Measurements from ENCODE around the gene ENKUR. TPM values are rescaled to one million over a fixed set of nuclear protein-coding genes. Genes with fewer than 3 reads are reported as not detected.
"Not testable (repeated sequence)": the region's sequence is repeated elsewhere in the genome, so short reads cannot be mapped to it uniquely, and the experiment has no call there.

ENKUR gene
- total and polyA plus RNA-seq, 2 experiments from 2014 or later = 1.6 to 3.1 TPM

DNA sequence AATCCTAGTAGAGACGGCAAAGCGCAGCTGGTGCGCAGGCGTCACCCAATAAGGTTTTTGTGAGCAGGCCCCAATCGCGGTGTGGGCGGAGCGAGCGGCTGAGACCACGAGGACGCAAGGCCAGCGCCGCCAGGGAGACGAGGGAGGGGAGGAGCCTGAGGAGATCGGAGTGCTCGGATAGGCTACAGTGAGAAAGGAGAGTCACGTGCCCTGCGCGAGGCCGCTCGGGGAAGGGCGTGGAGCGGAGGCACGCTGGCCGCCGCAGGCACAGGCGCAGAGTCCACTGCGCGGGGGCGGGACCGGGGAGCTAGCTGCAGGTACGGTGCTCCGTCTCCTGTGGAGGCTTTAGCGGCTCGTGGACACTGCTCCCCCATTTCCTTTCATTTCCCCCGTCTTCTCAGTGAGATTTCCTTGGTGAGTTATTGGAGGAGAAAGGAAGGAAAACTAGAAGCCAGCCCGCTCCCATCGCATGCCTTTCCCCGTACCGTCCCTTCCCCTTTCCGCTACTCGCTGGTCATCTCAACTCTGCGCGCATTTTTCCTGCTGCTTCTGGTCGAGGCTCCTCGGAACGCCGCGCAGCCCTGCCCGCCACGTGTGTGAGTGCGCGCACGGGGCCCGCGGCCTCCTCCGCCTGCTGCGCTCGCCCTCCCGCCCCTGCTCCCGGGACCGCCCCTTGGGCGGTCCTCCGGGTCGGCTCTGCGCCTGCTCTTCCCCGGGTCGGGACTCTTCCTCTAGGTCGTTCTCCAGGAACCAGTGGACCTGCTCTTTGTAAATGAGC is 607 bp upstream of the ENKUR start, which contains the start of gene THNSL1:
TSS of gene THNSL1 (plus strand) at position 237 of the 778 bp plus-strand sequence. CDS start 6,612 bp downstream, outside the sequence.
- TF ChIP-seq EZH2 (IDR thresholded peaks at IDR 0.05; ENCODE audit: borderline replicate concordance) = no peak
- no peak for TF ChIP-seq EZH2phosphoT487 (IDR thresholded peaks at IDR 0.05; ENCODE audit: low read depth, severe bottlenecking, unreplicated experiment)
- TF ChIP-seq, protein P1, sequence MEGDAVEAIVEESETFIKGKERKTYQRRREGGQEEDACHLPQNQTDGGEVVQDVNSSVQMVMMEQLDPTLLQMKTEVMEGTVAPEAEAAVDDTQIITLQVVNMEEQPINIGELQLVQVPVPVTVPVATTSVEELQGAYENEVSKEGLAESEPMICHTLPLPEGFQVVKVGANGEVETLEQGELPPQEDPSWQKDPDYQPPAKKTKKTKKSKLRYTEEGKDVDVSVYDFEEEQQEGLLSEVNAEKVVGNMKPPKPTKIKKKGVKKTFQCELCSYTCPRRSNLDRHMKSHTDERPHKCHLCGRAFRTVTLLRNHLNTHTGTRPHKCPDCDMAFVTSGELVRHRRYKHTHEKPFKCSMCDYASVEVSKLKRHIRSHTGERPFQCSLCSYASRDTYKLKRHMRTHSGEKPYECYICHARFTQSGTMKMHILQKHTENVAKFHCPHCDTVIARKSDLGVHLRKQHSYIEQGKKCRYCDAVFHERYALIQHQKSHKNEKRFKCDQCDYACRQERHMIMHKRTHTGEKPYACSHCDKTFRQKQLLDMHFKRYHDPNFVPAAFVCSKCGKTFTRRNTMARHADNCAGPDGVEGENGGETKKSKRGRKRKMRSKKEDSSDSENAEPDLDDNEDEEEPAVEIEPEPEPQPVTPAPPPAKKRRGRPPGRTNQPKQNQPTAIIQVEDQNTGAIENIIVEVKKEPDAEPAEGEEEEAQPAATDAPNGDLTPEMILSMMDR (IDR thresholded peaks at IDR 0.05; ENCODE audit: poor library complexity) = no peak
- 1% methylated on average over 57 of the region's 69 CpGs for WGBS (ENCODE audit: low lambda C conversion rate, missing lambda C conversion rate)
- H3K4me2 ChIP-seq = peak within 1 kb of the TSS; percentile 80
- H3K27me3 ChIP-seq = no peaks in the 10 kb centered on the region
- H3K9me3 ChIP-seq (ENCODE audit: low read depth) = no peaks in the 10 kb centered on the region
- H3K79me2 ChIP-seq = peaks cover 15% of the 10 kb centered on the region
- H3K36me3 ChIP-seq (replicated peaks; ENCODE audit: insufficient read depth, low read depth) = no peaks in the 10 kb centered on the region
- H3K27ac ChIP-seq = peak within 1 kb of the TSS; percentile 96
- H3K4me3 ChIP-seq = peak within 1 kb of the TSS; percentile 39
- H4K20me1 ChIP-seq (ENCODE audit: insufficient read depth, poor library complexity, severe bottlenecking) = no peaks in the 10 kb centered on the region
- no peaks in the 10 kb centered on the region for H3K9me2 ChIP-seq (replicated peaks; ENCODE audit: insufficient read depth)
- H2AFZ ChIP-seq = peak within 1 kb of the TSS; percentile 87
- peak; percentile 100 for DNase-seq (ENCODE audit: low spot score)
- H3K4me1 ChIP-seq (ENCODE audit: insufficient read depth) = peaks cover 6% of the 10 kb centered on the region

DNA sequence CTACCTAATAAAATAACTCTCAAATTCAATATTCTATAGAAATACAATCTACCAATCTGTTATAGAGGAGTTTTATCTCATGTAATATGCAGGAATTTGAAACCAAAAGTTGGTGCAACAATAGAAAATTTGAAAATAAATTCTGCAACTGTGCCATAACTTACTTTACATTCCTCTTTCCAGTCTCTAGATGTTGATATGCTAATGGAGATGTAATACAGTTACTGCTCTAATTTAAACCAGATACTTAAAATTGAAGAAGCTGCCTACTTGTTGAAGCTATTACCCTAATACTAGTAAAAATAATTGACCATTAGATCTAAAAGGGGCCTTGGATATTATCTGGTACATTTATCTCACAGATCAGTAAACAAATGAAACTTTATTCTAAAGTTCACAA is 1.4 kb downstream of the ENKUR start:
- Histone ChIP-seq H3K36me3 (replicated peaks; ENCODE audit: insufficient read depth, low read depth) (no peaks in the 10 kb centered on the region), H2AFZ (no peak overlapping the region), H3K9me2 (replicated peaks; ENCODE audit: insufficient read depth) (no peaks in the 10 kb centered on the region), H3K4me2 (no peak overlapping the region), H4K20me1 (ENCODE audit: insufficient read depth, poor library complexity, severe bottlenecking) (no peaks in the 10 kb centered on the region), H3K27ac (no peak overlapping the region), H3K79me2 (peaks cover 15% of the 10 kb centered on the region), H3K4me1 (ENCODE audit: insufficient read depth) (peaks cover 6% of the 10 kb centered on the region), H3K4me3 (no peak overlapping the region), H3K9me3 (ENCODE audit: low read depth) (no peaks in the 10 kb centered on the region), H3K27me3 (no peaks in the 10 kb centered on the region)
- TF ChIP-seq EZH2 (IDR thresholded peaks at IDR 0.05; ENCODE audit: borderline replicate concordance) (no peak), EZH2phosphoT487 (IDR thresholded peaks at IDR 0.05; ENCODE audit: low read depth, severe bottlenecking, unreplicated experiment) (no peak)
- TF ChIP-seq, protein P1 (IDR thresholded peaks at IDR 0.05; ENCODE audit: poor library complexity) = no peak
- DNase-seq (ENCODE audit: low spot score) = no peak

DNA sequence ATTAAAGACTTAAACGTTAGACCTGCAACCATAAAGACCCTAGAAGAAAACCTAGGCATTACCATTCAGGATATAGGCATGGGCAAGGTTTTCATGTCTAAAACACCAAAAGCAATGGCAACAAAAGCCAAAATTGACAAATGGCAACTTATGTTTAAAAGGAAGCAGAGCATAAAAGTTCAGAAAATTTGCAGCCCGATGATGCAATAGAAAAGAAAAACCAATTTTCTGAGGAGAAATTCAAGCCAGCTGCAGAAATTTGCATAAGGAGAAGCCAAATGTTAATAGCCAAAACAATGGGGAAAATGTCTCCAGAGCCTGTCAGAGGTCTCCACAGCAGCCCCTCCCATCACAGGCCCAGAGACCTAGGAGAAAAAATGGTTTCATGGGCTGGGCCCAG is 4.4 kb downstream of the ENKUR start:
- H3K79me2 ChIP-seq; H2AFZ ChIP-seq; H3K9me3 ChIP-seq (ENCODE audit: low read depth); H3K36me3 ChIP-seq (replicated peaks; ENCODE audit: insufficient read depth, low read depth); H3K9me2 ChIP-seq (replicated peaks; ENCODE audit: insufficient read depth); H3K4me3 ChIP-seq; H3K27me3 ChIP-seq; H3K27ac ChIP-seq; DNase-seq (ENCODE audit: low spot score); H3K4me1 ChIP-seq (ENCODE audit: insufficient read depth); H4K20me1 ChIP-seq (ENCODE audit: insufficient read depth, poor library complexity, severe bottlenecking); H3K4me2 ChIP-seq: not testable (repeated sequence)
- 96% methylated on average over 2 of the region's 2 CpGs for WGBS (ENCODE audit: low lambda C conversion rate, missing lambda C conversion rate)

DNA sequence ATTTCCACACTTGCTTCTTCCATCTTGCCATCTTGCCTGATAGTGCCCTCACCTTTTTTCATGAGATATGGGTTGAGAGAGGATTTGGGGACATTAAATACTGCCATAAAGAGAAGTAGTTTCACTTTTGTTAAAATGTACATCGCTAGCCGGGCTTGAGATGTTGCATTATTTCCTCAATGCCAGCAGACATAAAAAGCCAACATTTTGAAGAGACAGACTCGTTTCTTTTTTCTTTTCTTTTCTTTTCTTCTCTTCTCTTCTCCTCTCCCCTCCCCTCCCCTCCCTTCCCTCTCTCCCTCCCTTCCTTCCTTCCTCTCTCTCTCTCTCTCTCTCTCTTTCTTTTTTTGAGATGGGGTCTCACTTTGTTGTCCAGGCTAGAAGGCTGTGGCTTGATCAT is 17.9 kb downstream of the ENKUR start:
- Histone ChIP-seq H3K9me2 (replicated peaks; ENCODE audit: insufficient read depth) (no peaks in the 10 kb centered on the region), H3K4me3 (no peak overlapping the region), H3K79me2 (no peaks in the 10 kb centered on the region), H2AFZ (no peak overlapping the region), H3K9me3 (ENCODE audit: low read depth) (no peaks in the 10 kb centered on the region), H3K4me2 (no peak overlapping the region), H3K27me3 (no peaks in the 10 kb centered on the region), H3K4me1 (ENCODE audit: insufficient read depth) (peaks cover 5% of the 10 kb centered on the region), H4K20me1 (ENCODE audit: insufficient read depth, poor library complexity, severe bottlenecking) (no peaks in the 10 kb centered on the region), H3K27ac (no peak overlapping the region), H3K36me3 (replicated peaks; ENCODE audit: insufficient read depth, low read depth) (no peaks in the 10 kb centered on the region)
- DNase-seq (ENCODE audit: low spot score) = no peak
- TF ChIP-seq, protein P1 (IDR thresholded peaks at IDR 0.05; ENCODE audit: poor library complexity) = no peak
- TF ChIP-seq EZH2phosphoT487 (IDR thresholded peaks at IDR 0.05; ENCODE audit: low read depth, severe bottlenecking, unreplicated experiment) (no peak), EZH2 (IDR thresholded peaks at IDR 0.05; ENCODE audit: borderline replicate concordance) (no peak)
- WGBS (ENCODE audit: low lambda C conversion rate, missing lambda C conversion rate) = 84% methylated on average over 3 of the region's 3 CpGs

All from hepatocyte (in vitro differentiated cells).